K562 (cell line): ENCODE results near the gene OR10A7. TPM values are rescaled to one million over a fixed set of nuclear protein-coding genes. Genes with fewer than 3 reads are reported as not detected.

ENCODE experiments used
- ARID2 ChIP-seq: fragments of 450-650 bp; IDR thresholded peaks from 2 replicates; pipeline ENCODE4 v1.6.1; 2017; ENCODE audit warnings: antibody characterized with exemption, mild to moderate bottlenecking
- DACH1 ChIP-seq: fragments of 450-650 bp; IDR thresholded peaks from 2 replicates; pipeline ENCODE4 v1.6.1; 2018; ENCODE audit not compliant: partially characterized antibody
- SAFB ChIP-seq: fragments of 200-400 bp; formaldehyde crosslinking; IDR thresholded peaks from 2 replicates; pipeline ENCODE4 v1.6.1; 2017; ENCODE audit warnings: low read depth, low read length, borderline replicate concordance
- polyA plus RNA-seq, 8 experiments: library from polyadenylated mRNA; depleted of rRNA in 4 of 8; stranded (reverse) in 5 of 8; unstranded in 3 of 8; fragments of >200 nt; fragmentation: Nextera tagmentation in 2 of 8; fragmentation: Illumina TruSeq in 1 of 8; extraction: Ambion mirVana in 2 of 8; extraction: Trizol in 1 of 8; gene quantifications; 2 replicates each; pipeline versions ENCODE4 v1.2.1 to v1.2.3, GENCODE V29; 2011 to 2014; ENCODE audit warnings: inconsistent platforms in 1 of 8, missing spikeins in 1 of 8
- total RNA-seq, 7 experiments: library from RNA; depleted of rRNA in 6 of 7; stranded (reverse); fragments of >200 nt in 6 of 7; fragmentation: Illumina TruSeq in 2 of 7; extraction: Trizol in 2 of 7; gene quantifications; 2 replicates each; pipeline versions ENCODE4 v1.2.1 to v1.2.3, GENCODE V29; 2011 to 2021; ENCODE audit warnings: low replicate concordance in 1 of 7
- TF ChIP-seq, protein P1 (sequence below): fragments of 200-600 bp; sonication (generic); IDR thresholded peaks from one replicate; pipeline ENCODE4 v1.6.1; 2012; ENCODE audit warnings: mild to moderate bottlenecking, low read depth, low read length, inconsistent platforms
- TF ChIP-seq, protein P2 (sequence below): fragments of 450-650 bp; formaldehyde crosslinking; IDR thresholded peaks from 2 replicates; pipeline ENCODE4 v1.4.0; 2020; ENCODE audit warnings: mild to moderate bottlenecking, moderate library complexity
- TF ChIP-seq, protein P3 (sequence below), 3 experiments: IDR thresholded peaks in 2 of 3; conservative IDR thresholded peaks in 1 of 3; 2 replicates each; pipeline ENCODE4 v1.5.1; 2011 to 2012; ENCODE audit warnings: low read length in 3 of 3, mild to moderate bottlenecking in 3 of 3, control low read depth in 2 of 3, improper control_type of control experiment in 1 of 3, inconsistent platforms in 1 of 3, low read depth in 1 of 3, mixed read lengths in 1 of 3, moderate library complexity in 1 of 3; ENCODE audit not compliant: insufficient read depth in 2 of 3
- TF ChIP-seq, protein P4 (sequence below), 2 experiments: fragments of 450-650 bp; conservative IDR thresholded peaks; 2 replicates each; pipeline ENCODE4 v1.6.1; 2017; ENCODE audit warnings: mild to moderate bottlenecking in 2 of 2, moderate library complexity in 2 of 2
- TF ChIP-seq, protein P5 (sequence below): fragments of 450-650 bp; IDR thresholded peaks from 2 replicates; pipeline ENCODE4 v1.7.0; 2016; ENCODE audit warnings: borderline replicate concordance

Gene OR10A7
- total and polyA plus RNA-seq, 9 of the 15 experiments (the other 6 are each of a cell fraction or from before 2014, with no cell fraction given) = not detected

DNA sequence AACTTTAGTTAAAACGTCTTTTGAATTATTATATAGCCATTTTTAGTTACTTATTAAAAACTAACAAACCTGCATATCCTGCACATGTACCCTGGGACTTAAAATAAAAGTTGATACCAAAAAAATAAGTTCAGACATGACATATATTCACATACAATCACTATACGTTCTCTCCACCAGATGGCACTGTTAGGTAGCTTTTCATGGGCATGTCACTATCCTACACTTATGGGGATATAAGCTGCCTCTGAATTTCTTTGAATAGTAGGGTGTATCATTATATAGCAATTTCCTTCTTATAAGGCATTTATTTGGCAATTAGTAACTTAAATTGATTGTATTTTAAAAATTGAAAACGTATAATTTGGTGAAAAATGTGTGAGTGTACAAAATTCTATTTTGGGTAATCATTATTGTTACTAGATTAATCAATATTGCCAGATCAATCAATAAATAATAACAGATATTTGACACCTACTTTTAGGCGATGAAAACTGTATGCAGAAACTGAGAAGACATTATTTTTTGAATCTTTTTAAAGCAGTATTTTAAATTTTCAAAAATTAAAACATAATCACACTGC, 31.8 kb upstream of the OR10A7 start (continued):
- TF ChIP-seq, protein P1, sequence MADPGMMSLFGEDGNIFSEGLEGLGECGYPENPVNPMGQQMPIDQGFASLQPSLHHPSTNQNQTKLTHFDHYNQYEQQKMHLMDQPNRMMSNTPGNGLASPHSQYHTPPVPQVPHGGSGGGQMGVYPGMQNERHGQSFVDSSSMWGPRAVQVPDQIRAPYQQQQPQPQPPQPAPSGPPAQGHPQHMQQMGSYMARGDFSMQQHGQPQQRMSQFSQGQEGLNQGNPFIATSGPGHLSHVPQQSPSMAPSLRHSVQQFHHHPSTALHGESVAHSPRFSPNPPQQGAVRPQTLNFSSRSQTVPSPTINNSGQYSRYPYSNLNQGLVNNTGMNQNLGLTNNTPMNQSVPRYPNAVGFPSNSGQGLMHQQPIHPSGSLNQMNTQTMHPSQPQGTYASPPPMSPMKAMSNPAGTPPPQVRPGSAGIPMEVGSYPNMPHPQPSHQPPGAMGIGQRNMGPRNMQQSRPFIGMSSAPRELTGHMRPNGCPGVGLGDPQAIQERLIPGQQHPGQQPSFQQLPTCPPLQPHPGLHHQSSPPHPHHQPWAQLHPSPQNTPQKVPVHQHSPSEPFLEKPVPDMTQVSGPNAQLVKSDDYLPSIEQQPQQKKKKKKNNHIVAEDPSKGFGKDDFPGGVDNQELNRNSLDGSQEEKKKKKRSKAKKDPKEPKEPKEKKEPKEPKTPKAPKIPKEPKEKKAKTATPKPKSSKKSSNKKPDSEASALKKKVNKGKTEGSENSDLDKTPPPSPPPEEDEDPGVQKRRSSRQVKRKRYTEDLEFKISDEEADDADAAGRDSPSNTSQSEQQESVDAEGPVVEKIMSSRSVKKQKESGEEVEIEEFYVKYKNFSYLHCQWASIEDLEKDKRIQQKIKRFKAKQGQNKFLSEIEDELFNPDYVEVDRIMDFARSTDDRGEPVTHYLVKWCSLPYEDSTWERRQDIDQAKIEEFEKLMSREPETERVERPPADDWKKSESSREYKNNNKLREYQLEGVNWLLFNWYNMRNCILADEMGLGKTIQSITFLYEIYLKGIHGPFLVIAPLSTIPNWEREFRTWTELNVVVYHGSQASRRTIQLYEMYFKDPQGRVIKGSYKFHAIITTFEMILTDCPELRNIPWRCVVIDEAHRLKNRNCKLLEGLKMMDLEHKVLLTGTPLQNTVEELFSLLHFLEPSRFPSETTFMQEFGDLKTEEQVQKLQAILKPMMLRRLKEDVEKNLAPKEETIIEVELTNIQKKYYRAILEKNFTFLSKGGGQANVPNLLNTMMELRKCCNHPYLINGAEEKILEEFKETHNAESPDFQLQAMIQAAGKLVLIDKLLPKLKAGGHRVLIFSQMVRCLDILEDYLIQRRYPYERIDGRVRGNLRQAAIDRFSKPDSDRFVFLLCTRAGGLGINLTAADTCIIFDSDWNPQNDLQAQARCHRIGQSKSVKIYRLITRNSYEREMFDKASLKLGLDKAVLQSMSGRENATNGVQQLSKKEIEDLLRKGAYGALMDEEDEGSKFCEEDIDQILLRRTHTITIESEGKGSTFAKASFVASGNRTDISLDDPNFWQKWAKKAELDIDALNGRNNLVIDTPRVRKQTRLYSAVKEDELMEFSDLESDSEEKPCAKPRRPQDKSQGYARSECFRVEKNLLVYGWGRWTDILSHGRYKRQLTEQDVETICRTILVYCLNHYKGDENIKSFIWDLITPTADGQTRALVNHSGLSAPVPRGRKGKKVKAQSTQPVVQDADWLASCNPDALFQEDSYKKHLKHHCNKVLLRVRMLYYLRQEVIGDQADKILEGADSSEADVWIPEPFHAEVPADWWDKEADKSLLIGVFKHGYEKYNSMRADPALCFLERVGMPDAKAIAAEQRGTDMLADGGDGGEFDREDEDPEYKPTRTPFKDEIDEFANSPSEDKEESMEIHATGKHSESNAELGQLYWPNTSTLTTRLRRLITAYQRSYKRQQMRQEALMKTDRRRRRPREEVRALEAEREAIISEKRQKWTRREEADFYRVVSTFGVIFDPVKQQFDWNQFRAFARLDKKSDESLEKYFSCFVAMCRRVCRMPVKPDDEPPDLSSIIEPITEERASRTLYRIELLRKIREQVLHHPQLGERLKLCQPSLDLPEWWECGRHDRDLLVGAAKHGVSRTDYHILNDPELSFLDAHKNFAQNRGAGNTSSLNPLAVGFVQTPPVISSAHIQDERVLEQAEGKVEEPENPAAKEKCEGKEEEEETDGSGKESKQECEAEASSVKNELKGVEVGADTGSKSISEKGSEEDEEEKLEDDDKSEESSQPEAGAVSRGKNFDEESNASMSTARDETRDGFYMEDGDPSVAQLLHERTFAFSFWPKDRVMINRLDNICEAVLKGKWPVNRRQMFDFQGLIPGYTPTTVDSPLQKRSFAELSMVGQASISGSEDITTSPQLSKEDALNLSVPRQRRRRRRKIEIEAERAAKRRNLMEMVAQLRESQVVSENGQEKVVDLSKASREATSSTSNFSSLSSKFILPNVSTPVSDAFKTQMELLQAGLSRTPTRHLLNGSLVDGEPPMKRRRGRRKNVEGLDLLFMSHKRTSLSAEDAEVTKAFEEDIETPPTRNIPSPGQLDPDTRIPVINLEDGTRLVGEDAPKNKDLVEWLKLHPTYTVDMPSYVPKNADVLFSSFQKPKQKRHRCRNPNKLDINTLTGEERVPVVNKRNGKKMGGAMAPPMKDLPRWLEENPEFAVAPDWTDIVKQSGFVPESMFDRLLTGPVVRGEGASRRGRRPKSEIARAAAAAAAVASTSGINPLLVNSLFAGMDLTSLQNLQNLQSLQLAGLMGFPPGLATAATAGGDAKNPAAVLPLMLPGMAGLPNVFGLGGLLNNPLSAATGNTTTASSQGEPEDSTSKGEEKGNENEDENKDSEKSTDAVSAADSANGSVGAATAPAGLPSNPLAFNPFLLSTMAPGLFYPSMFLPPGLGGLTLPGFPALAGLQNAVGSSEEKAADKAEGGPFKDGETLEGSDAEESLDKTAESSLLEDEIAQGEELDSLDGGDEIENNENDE = no peak
- TF ChIP-seq, protein P2, sequence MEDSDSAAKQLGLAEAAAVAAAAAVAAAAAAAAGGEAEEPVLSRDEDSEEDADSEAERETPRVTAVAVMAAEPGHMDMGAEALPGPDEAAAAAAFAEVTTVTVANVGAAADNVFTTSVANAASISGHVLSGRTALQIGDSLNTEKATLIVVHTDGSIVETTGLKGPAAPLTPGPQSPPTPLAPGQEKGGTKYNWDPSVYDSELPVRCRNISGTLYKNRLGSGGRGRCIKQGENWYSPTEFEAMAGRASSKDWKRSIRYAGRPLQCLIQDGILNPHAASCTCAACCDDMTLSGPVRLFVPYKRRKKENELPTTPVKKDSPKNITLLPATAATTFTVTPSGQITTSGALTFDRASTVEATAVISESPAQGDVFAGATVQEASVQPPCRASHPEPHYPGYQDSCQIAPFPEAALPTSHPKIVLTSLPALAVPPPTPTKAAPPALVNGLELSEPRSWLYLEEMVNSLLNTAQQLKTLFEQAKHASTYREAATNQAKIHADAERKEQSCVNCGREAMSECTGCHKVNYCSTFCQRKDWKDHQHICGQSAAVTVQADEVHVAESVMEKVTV (CRISPR knock-in tag) = peak; percentile 89
- TF ChIP-seq, protein P3, sequence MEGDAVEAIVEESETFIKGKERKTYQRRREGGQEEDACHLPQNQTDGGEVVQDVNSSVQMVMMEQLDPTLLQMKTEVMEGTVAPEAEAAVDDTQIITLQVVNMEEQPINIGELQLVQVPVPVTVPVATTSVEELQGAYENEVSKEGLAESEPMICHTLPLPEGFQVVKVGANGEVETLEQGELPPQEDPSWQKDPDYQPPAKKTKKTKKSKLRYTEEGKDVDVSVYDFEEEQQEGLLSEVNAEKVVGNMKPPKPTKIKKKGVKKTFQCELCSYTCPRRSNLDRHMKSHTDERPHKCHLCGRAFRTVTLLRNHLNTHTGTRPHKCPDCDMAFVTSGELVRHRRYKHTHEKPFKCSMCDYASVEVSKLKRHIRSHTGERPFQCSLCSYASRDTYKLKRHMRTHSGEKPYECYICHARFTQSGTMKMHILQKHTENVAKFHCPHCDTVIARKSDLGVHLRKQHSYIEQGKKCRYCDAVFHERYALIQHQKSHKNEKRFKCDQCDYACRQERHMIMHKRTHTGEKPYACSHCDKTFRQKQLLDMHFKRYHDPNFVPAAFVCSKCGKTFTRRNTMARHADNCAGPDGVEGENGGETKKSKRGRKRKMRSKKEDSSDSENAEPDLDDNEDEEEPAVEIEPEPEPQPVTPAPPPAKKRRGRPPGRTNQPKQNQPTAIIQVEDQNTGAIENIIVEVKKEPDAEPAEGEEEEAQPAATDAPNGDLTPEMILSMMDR (IDR thresholded peaks at IDR 0.05 in 2 of 3, conservative IDR thresholded peaks at IDR 0.05 in 1 of 3; ENCODE audit: insufficient read depth in 2 of 3, low read depth in 1 of 3, low read length in 3 of 3) = peak; percentile 50 to 87 (median 58); a peak in 5 of 6 replicates
- TF ChIP-seq SAFB (no peak), DACH1 (no peak), ARID2 (peak; percentile 86; the same call in 1 of the 2 replicates)
- TF ChIP-seq, protein P4, sequence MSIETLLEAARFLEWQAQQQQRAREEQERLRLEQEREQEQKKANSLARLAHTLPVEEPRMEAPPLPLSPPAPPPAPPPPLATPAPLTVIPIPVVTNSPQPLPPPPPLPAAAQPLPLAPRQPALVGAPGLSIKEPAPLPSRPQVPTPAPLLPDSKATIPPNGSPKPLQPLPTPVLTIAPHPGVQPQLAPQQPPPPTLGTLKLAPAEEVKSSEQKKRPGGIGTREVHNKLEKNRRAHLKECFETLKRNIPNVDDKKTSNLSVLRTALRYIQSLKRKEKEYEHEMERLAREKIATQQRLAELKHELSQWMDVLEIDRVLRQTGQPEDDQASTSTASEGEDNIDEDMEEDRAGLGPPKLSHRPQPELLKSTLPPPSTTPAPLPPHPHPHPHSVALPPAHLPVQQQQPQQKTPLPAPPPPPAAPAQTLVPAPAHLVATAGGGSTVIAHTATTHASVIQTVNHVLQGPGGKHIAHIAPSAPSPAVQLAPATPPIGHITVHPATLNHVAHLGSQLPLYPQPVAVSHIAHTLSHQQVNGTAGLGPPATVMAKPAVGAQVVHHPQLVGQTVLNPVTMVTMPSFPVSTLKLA (conservative IDR thresholded peaks at IDR 0.05) = no peak
- TF ChIP-seq, protein P5, sequence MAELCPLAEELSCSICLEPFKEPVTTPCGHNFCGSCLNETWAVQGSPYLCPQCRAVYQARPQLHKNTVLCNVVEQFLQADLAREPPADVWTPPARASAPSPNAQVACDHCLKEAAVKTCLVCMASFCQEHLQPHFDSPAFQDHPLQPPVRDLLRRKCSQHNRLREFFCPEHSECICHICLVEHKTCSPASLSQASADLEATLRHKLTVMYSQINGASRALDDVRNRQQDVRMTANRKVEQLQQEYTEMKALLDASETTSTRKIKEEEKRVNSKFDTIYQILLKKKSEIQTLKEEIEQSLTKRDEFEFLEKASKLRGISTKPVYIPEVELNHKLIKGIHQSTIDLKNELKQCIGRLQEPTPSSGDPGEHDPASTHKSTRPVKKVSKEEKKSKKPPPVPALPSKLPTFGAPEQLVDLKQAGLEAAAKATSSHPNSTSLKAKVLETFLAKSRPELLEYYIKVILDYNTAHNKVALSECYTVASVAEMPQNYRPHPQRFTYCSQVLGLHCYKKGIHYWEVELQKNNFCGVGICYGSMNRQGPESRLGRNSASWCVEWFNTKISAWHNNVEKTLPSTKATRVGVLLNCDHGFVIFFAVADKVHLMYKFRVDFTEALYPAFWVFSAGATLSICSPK = no peak
